ENCODE measurements around the gene CD248.
"Not testable (repeated sequence)": the region's sequence is repeated elsewhere in the genome, so short reads cannot be mapped to it uniquely, and the experiment has no call there.

CD248 gene

DNA sequence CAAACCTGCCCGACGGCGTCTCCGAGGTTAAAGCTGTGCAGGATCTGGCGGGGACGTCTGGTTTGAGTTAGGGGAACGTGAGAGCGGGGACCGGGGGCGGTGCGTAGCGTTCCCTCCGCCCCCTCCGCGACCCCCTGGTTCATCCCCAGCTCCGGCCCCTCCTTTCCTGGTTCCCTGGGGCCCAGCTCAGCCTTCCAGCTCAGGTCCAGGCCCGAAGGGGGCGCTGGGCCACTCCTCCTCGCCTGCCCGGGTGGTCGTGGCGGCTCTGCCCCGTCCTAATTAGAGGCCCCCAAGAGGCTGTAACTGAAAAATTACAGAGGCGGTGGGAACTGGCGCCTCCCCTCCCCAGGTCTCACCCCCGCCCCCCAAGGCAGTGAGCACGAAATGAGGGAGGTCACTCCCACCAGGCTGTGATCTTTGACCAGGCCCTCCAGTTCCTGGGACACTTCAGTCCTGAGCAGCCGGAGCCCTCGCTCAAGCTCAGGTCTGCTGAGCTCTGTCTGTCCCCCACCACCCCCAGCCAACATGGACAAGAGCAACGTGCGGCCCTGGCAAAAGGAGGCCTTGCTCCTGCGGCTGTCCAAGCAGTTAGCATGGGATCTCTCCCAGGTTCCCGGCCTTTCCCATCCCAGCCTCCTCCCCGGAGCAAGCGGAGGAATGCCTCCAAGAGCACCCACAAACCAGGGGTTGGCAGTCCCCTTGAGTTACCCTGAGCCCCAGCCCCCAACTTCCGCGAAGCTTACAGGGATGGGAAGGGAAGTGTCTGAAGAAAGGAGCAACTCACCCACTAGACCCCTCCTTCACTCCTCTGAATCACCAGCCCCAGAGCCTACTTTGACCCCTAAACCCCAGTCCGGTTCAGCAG, 3.3 kb downstream of the CD248 start:
- no peak for DNase-seq

DNA sequence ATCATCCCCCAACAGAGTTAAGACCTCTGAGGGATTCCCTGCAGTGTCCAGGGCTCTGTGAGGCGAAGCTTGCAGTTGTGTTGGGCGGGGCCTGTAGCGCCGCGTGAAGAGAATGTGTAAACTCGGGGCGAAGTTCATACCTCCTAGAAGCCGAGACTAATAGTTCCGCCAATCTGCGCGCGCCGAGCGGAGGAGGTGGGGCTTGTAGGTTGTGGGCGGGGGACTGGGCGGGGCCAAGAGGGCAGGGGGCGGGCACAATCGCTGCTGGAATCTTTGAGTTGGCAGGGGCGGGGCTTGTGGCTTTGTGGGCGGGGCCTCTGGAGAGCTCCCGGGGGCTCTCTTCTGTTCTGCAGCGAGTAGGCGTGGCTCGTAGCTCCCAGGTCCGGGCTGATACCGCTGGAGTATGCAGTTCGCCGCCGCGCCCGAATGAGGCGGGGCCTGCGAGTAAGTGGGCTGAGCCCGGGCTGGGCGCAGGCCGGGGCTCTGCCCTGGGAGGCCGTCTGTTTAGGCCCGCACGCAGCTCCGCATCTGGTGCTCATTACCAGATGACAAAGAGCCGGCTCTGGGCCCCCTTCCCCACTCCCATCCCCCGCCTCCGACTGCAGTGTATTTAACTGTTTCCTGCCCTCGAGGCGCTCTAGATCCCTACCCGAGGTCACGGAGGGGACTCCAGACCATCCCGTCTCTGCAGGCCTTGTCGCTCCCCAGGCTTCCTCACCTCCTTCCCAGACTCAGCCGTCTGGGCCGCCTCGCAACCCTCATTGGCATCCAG, 4.1 kb downstream of the CD248 start:
- peak; percentile 98 to 99 for DNase-seq

DNA sequence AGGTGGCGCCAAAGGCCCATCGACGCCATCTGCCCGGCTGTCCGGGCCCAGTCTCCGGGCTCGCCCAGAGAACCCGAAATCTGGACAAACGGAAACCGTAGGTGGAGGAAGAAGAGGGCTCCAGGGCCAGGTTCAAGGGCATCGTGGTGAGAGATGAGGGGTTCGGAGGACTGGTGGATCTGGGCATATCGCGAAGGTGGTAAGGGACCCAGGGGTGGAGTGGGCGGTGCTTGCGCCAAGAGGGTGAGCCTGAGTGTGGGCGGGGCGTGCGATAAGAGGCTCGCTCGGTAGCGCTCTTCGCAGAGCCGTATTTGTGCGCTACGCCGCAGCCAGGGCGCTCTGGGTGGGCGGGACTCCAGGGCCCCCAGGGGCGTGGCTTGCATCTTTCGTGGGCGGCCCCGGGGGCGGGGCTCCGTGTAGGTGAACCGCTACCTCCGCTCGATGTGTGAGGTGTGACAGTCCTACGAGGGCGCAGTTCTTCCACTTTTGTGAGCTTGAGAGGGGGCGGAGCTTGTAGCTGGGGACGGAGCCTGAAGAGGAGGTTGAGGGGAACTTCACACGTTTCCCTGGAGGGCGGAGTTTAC, 4.8 kb downstream of the CD248 start:
- peak; percentile 83 to 96 for DNase-seq

DNA sequence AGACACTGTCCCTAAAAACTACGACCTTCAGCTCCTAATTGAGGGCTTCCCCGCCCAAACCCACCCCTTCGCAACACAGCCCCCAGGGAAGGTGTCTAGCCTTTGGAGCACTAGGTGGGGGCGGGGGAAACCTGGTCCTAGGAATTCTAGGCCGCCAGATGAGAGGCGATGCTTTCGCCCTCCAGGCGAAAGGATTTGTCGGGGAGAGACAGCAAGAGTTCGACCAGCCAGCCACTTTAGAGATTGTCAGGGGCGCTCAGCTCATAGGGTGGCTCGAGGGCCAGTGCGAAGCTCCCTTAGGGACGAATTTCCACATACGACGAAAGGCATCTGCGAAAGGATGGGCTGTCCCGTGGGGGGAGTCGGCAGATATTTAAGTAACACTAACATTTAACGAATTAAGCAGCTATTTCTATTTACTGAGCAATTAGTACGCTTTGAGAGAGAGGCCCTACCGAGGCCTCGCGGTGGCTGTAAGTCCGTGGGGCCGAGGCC, 5.3 kb downstream of the CD248 start:
- DNase-seq: no peak

DNA sequence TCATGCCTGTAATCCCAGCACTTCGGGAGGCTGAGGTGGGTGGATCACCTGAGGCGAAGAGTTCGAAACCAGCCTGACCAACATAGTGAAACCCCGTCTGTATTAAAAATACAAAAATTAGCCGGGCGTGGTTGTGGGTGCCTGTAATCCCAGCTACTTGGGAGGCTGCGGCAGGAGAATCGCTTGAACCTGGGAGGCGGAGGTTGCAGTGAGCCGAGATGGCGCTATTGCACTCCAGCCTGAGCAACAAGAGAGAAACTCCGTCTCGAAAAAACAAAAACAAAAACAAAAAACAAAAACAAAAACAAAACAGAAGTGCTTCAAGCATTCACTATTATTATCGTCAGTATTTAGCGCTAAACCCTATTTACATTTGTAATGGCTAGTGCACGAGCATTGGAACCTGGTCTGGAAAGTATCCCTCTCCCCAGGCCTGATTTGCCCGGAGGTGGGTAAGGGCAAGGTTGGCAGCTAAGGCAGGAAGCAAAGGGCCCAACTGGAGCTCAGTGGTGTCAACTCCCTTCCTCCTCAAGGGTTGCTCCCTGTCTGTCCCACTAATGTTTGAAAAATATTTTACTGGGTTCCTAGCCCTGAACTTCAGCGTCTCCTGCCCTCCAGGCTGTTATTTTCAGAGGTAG, 5.9 kb downstream of the CD248 start:
- not testable (repeated sequence) for DNase-seq

DNA sequence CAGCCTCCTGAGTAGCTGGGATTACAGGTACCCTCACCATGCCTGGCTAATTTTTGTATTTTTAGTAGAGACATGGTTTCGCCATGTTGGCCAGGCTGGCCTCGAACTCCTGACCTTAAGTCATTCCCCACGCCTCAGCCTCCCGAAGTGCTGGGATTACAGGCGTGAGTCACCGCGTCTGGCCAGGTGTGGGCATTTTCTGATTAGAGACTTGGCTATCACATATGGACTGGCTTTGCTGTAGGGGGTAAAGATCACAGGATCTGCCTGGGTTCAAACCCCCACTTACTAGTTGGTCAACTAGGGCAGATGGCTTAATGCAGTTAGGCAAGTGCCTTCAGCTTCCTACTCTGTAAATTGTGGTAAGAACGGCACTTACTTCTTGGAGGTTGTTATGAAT, 6.5 kb downstream of the CD248 start:
- DNase-seq: no peak

DNA sequence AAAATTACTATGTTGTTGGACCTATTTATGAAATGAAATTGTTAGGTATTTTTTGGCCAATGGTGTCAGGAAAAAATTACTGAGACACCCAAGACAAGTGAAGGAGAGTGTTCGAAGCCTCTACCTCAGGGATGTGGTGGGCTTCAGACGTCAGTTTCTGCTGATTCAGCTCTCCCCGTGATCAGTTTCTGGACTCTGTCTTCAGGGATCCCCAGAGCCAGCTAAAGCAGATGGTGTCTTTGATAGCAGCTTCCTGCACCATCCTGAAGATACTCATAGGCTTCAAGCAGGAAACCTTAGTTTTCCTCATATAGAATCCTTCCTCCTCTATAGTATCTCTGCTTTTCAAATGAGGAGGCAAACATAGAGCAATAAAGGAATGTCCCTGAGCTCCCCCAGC, 7.4 kb downstream of the CD248 start:
- DNase-seq: no peak

DNA sequence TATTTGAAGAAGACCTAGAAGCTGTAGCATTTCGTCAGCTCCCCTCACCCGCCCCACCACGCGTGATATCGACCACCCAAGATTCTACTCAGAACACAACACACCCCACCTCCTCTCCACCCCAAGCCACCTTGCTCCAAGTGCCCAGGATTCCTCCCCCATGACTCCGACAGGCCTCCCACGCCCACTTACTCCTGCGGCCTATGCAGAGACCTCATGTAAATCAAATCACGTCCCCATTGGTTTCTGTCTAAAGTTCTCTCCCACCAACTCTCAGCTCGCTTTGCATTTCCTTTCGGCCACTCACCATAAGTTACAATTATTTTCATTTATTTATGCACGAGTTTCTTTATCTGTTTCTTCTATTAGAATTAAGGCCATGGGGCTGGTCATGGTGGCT, 14.2 kb downstream of the CD248 start:
- DNase-seq: no peak

DNA sequence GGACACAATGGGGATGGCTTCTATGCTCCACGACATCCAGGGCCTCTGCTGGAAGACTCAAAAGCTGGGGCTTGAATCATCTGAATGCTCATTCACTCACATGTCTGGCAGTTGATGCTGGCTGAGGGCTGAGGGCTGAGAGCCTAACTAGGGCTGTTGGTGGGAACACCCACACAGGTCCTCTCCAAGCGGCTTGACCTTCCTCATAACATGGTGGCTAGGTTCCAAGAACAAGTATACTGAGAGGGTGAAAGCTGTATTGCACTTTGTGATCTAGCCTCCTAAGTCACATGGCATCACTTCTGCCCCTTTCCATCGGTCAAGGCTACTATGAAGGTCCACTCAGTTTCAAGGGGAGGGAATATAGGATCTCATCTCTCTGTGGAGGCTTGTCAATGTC, 17.7 kb downstream of the CD248 start:
- peak; percentile 77 to 94 for DNase-seq

DNA sequence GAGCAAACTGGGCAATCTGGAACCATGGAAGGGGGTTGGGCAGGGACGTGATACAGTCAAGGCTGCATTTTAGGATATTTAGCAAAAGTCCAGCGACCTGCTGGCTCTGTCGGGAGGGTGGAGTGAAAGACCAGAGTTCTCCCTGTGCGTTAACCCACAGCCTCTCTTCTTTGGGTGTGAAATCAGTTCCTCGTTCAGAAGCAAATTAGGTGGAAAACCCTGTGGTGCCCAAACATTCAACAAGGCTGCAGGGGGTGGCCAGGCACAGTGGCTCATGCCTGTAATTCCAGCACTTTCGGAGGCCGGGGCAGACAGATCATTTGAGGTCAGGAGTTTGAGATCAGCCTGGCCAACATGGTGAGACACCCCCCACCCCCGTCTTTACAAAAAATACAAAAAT, 19.2 kb downstream of the CD248 start:
- no peak for DNase-seq

DNA sequence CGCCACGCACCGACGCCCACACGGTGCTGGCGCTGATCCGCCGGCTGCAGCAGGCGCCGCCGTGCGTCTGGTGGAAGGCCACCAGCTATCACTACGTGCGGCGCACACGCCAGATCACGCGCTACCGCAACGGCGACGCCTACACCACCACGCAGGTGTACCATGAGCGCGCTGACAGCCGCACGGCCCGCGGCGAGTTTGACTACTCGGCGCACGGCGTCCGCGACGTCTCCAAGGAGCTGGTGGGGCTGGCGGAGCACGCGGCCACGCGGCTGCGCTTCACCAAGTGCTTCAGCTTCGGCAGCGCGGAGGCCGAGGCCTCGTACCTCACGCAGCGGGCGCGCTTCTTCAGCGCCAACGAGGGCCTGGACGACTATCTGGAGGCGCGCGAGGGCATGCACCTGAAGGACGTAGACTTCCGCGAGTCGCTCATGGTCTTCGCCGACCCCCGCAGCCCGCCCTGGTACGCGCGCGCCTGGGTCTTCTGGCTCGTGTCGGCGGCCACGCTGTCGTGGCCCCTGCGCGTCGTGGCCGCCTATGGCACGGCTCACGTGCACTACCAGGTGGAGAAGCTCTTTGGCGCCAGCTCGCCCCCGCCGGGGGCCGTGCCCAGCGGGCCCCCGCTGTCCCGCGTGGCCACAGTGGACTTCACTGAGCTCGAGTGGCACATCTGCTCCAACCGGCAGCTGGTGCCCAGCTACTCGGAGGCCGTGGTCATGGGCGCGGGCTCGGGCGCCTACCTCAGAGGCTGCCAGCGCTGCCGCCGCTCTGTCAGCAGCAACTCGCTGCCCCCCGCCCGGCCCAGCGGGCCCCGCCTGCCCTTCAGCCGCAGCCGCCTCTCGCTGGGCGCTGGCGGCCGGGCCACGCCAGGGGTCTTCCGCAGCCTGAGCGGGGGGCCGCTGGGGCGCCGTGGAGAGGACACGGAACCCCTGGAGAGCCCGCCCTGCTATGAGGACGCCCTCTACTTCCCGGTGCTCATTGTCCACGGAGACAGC, 21.9 kb downstream of the CD248 start:
- DNase-seq: no peak

DNA sequence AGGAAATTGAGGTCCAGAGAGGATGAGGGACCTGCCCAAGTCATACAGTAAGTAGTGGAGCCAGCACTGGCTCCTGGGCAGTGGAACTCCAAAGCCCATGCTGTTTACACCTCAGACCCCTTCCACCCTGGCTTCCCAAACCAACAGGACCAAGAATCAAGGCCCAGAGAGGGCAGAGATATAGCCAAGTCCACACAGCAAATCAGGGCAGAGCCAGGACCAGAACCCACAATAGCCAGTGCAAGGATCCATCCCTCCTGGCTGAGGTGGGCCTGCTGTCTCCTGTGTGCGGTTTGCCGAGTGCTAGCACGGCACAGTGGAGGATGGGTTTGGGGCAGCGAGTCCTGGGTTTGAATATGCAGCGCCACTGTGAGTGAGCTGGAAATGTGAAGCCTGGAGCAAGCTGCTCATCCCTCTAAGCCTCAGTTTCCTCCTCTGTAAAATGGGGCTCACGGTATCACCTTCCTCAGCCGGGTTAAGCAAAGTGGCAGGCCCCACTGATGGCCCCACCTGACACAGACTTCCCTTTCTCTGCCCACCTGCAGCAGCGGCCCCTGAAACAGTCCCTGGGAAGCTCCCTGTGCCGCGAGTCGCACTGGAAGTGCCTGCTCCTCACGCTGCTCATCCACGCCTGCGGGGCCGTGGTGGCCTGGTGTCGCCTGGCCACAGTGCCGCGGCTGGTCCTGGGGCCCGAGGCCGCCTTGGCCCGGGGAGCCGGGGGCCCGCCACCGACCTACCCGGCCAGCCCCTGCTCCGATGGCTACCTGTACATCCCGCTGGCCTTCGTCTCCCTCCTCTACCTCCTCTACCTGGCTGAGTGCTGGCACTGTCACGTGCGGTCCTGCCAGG, 22.8 kb downstream of the CD248 start:
- no peak for DNase-seq

DNA sequence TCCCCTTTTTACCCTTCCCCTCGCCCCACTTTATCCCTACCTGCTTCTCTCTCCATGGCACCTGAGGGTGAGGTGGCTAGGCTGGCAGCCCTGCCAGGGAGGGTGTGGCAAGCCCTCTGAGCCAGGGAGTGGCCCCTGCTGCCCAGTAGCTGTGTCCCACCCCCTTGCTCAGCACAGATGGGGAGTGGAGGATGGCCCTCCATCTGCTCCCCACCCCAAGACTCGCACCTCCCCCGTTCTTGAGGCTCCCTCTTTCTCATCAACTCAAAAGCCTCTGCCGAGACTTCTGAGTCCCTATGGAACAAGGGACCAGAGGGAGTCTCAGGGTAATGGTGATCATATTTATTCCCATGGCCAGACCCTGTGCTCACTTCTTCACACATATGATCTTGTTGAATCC, 23.5 kb downstream of the CD248 start:
- no peak for DNase-seq

DNA sequence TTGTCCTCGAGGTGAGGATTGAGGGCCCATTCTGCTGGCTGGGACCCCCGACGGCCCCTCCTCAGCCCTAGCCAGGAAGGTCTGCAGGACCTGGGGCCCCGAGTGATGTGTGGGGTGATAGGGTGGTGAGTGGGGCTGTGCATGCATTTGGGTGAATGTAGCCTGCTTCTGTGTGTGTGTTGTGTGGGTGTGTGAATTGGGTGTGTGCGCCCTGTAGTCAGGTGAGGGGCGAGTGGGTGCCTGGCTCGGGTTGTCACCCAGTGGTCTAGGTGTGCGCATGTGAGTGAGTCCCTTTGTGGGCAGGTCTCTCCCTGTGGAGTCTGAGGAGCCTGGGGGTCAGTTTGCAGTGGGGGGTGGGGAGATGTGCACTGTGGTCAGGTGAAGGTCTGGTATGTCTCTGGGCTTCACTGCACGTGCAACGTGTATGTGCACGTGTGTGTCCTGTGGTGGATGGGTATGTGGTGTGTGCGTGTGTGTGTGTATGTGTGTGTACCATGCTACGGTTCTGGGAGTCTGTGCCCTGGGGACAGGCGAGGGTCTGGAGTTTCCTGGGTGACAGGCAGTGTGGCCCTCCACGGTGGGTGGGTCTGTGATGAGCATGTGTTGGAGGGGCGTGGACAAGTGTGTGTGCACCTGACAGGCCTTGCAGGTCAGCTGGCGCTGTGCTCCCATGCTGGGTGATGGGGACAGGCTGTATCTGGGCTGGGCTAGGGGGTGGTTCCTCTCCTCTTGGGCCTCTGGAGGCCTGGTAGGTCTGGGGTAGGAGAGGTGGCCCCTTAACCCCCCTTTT, 24.1 kb downstream of the CD248 start:
- no peak for DNase-seq

DNA sequence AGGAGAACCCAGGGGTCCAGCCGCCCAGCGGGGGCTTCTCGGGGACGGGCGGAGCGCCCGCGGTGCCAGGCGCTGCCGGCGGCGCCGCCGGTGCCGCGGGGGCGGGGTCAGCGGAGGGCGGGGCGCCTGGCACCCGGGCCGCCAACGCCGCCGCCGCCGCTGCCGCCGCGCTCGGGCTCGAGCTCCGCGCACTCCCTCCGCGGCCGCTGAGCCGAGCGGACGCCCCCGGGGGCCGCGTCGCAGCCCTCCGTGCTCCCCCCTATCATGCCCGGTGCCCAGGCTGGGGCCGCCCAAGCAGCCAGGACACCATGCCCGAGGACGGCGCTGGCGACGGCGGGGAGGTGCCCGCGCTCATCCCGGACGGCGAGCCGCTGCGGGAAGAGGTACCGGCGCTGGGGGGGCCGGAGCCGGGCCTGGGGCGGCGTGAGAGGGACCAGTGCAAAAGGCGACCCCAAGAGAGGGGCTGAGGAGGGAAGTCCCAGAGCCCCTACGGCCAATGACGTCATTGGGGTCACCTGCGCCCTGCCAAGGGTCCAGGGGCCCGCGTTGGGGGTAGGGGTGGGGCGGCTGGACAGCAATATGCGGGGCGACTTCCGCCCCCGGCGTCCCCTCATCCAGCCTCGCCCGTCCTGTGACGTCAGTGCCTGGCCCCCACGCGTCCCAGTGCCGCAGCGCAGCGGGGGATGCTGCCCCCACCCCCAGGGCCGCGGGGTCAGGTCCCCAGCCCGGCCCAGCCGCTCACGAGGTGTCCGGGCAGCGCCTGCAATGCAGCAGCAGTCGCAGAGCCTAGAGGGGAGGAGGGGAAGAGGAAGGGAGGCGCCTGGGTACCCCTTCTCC, 24.9 kb downstream of the CD248 start, which contains the start of gene TMEM151A:
TMEM151A (plus strand) TSS at position 189 of the 837 bp plus-strand sequence; CDS start at position 309, 120 bp downstream.
- DNase-seq: peak in 1 of 2 donors; percentile 34

DNA sequence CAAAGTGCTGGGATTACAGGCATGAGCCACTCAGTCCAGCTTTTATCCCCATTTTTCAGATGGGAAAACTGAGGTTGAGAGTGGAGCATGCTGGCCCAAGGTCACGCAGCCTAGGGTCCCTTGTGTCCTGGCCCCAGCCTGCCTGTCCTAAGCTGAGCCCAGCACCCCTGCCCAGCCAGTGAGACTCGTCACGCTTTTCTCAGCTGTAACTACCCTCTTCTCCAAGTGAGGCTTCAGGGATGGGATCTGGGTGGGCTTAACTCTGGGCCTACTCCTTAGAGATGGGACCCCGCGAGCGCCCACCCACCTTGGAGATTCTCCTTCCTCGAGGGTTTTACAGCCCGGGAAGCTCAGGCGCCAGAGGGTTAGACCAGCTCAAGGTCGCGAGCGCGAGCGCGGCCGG, 25.5 kb downstream of the CD248 start:
- no peak for DNase-seq

DNA sequence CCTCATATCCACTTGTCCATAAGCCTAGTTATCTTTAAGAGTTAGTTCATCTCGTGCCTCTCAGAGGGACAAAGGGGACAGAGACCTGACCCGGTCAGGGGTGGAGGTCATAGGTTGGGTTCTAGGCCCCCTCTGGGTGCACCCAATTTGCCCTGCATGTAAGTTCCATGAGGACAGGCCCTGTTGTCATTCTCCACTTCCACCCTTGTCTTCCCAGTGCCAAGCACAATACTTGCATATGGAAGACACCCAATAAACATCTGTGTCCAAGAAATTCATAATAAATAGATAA, 26.6 kb downstream of the CD248 start:
- no peak for DNase-seq

DNA sequence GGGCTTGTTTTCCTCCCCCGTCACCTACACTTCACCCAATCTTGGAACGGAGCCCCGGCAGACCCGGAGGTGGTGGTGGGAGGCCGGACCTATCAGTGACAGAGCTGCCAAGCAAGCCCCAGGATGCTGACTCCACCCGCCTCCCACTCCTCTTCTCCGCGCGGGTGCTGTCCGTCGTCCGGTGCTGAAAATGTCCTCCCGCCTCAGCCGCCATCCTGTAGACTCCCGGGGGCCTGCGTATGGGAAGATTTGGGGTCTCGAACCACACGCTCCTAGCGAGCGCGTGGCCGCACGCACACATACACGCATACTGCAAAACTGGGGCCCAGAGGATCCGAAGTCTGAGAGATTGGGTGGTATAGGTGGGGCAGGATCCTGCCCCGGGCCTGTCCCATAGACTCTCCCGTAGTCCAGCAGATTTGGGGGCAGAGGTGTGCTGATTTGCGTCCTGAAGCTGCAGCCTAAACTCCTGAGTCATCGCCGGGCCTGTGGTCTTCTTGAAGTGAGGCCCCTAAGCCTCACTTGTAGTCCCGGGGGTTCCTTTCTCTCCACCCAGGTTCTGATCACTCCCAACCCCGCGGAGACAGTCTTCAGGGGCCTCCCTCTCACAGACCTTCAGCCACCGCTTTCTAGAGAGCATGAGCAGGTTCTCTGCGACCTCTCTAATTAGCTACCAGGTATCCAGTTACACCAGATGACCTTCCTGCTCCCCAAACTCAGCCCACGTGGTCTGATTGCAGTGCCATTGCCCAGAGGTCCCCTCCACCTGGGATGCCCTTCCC, 27.1 kb downstream of the CD248 start:
- DNase-seq: peak; percentile 65 to 87
